GM19035 (cell line): Measurements from ENCODE around the gene GATAD2A.

ENCODE experiments used
- ATAC-seq: cut with Tn5 transposase; IDR thresholded peaks from one replicate; pipeline ENCODE4 v1.9.1; 2021; ENCODE audit not compliant: unreplicated experiment

Gene GATAD2A

DNA sequence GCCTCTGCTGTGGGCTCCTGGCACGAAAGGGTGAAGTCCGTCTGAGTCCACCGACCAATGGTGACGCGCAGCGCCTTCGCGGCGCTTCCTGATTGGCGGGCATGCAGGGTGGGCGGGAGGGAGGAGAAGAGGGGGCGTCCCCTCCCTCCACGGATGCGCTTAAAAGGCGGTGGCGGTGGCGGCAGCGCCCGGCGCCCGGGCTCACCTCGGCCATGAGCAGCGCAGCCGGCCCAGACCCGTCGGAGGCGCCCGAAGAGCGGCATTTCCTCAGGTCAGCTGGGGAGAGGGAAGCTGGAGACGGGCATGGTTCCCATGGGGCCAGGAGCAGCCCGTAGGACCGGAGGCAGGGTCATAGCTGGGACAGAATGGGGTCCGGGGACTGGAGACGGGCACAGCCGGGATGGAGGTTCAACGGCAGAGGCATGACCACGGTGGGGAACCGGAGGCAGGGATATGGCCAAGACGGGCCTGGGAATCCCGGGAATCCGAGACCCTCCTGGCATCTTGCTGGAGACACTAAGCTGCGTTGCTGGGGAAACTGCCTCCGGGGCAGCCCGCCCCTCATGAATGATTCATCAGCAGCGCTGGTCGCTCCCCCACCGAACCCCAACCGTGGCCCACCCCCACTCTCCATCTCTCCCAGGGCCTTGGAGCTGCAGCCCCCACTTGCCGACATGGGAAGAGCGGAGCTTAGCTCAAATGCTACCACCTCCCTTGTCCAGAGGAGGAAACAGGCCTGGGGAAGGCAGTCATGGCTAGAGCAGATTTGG is 123.4 kb downstream of the GATAD2A start, which contains the start of gene YJEFN3:
YJEFN3 (plus strand) TSS at position 191 of the 770 bp plus-strand sequence; CDS start at position 213, 22 bp downstream.
- ATAC-seq = no peak

DNA sequence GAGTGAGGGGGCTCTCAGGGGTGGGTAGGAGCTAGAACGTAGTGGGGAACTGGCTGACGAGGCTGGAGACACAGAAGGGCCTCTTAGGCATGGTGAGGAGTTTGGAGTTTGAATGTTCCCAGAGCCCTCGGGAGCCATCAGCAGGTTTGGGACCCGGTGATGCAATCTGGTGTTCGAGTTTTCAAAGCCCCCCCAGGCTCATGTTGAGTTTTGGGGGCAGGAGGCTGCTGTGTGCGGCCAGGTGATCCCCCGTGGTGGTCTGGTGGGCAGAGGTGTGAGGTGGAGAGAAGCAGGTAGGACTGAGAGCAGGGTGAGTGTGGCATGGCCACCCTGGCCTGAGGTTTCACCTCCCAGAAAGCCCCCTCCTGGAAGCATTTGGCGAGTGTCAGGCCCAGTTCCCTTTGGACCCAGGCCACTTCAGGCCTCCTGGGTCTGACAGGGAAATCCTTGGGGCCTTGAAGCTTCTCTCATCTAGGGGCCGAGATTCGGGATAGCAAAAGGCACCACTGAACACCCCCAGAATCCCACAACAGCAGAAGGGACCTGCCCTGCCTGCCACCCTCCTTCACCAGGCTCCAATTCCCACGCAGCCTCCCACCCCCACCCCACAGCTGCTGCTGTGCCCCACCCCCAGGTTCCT is 124.4 kb downstream of the GATAD2A start:
- ATAC-seq = no peak

DNA sequence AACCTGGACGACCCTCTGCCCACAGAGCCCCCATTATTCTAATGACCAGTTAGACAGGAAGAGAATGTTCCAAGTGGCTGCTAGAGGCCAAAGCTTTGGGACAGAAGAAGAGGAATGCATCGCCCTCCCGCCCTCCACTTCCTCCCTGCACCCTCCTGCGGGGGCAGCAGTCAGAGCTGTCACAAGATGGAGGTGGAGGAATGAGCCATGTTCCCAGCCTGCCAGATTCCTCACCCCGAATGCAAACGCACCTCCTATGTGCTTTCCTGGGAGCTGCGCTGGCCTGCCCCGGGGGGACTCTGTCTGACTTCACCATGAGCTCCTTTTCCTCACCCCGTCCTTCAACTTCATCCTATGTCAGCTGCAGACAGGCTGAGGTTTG is 124.9 kb downstream of the GATAD2A start:
- ATAC-seq = no peak

DNA sequence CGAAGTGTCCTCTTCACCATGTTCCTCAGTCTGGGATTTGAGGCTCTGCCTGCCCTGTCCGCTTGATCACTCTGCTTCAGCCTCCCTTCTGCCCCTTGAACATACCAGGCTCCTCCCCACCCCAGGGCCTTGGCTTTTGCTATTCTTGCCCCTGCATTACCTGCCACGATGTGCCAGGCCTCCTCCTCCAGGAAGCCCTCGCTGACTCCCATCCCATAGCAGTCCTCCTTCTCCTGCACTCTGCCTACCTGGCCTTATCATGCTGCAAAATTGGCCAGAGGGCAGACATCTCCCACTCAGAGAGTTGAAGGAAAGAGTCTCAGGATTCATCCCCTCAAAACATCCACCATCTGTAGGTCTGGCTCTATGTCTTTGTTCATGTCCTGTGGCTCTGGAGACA is 125.4 kb downstream of the GATAD2A start:
- no peak for ATAC-seq

DNA sequence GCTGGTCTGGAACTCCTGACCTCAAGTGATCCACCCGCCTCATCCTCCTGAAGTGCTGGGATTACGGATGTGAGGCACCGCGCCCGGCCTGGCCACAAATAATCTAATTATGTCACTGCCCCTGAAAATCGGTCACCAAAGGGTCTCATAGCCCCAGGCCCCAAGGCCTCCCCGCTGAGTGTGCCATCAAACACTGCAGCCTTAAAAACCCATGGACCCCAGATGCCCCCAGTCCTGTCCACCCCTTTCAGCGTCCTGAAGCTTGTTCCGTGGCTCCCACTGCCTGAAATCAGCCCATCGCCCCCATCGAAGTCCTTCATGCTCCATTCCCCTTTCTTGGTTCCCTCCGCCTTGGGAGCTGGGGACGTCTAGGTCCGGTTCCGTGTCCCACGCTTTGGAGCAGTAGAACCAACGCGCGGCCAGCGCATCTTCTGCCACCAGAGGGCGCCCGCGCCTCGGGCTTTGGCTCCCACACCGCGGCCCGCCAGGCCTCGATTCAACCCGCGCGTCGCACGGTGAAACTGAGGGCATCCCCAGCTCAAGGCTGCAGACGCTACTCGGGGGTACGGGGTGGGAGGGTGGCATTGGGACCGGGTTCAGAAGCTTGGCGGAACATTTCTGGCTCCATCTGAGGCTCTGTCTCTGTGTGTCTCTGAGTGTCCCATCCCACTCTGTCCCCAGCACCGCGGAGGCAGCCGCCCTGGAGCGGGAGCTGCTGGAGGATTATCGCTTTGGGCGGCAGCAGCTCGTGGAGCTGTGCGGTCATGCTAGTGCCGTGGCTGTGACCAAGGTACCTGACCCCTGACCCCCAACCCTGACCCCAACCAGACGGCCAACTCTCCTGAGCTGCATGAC is 126.7 kb downstream of the GATAD2A start:
- ATAC-seq = no peak

DNA sequence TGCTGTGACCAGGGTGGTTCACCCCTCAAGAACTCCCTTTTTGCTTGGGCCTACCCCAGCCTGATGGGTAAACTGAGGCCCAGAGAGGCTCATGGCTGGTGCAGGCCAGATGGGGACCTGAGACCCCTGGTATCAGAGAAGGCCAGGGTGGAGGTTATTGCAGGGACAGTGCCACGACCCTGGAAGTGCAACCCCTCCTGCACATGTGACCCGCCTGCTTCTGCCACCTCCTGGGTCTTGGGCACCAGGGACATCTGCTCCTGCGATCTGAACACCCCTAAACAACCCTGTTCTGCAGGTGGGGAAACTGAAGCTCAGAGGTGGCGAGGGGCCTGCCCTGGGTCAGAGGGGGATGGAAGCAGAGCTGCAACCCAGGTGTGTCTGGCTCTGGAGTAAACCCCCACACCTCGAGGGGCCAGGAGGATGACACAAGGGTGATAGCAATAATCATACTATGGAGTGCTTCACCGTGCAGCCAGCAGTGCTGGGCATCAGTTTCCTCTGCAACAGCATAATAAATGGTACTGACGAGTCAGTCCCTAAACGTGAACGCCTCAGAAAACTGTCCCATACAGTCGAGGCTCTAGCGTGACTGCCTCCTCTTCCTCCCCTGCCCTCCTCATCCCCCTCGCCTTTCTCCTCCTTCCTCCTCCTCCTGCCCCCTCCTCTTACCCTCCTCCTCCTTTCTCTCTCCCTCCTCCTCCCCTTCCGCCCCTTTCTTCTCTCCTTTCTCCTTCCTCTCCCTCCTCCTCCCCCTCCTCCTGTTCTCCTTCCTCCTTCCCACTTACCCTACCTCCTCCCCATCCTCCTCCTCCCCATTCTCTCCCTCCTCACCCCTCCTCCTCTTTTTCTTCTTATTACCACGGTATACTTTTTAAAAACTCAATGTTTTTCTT is 127.6 kb downstream of the GATAD2A start:
- ATAC-seq = no peak

DNA sequence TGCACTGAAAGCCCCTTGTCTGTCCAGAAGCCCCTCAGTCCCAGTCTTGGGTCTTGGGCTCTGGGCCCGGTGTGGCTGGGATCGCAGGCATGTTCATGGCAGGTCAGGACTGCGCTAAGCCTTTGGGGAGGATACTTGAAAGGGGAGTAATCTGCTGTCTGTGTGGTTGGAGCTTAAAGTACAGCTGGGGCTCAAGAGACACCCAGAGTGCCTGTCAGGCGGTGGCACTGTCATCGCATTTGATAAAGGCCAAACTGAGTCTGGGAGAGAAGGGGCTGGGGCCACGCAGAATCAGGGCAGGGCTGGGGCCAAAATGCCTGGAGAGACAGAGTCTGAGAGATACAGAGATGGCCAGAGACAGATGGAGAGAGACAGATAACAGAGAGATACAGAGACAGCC is 128.4 kb downstream of the GATAD2A start:
- no peak for ATAC-seq

DNA sequence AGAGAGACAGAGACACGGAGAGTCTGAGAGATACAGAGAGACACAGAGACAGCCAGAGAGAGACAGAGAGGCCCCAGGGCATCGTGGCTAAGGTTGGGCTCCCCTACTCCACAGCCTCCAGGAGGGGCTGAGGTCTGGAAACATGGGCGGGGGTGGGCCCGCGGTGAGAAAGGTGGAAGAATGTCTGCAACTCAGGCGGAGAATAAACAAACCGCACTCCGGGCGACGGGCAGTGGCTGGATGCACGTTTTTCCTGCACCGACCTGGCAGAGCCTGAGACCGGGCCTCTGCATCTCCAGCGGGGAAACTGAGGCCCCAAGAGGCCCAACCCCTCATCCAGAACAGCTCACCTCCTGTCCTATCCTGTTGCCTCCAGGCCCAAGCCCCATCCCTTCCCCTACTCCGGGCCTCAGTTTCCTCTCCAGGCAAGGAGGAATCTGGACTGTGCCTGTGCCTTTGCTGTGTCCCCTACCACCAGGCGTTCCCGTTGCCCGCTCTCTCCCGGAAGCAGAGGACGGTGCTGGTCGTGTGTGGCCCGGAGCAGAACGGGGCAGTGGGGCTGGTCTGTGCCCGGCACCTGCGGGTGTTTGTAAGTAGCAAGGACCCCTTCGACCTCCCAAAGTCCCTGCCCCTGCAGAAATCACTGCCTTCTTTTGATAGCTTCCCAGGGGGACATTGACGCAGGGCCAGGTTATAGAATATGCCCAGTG is 129.2 kb downstream of the GATAD2A start:
- ATAC-seq = no peak

DNA sequence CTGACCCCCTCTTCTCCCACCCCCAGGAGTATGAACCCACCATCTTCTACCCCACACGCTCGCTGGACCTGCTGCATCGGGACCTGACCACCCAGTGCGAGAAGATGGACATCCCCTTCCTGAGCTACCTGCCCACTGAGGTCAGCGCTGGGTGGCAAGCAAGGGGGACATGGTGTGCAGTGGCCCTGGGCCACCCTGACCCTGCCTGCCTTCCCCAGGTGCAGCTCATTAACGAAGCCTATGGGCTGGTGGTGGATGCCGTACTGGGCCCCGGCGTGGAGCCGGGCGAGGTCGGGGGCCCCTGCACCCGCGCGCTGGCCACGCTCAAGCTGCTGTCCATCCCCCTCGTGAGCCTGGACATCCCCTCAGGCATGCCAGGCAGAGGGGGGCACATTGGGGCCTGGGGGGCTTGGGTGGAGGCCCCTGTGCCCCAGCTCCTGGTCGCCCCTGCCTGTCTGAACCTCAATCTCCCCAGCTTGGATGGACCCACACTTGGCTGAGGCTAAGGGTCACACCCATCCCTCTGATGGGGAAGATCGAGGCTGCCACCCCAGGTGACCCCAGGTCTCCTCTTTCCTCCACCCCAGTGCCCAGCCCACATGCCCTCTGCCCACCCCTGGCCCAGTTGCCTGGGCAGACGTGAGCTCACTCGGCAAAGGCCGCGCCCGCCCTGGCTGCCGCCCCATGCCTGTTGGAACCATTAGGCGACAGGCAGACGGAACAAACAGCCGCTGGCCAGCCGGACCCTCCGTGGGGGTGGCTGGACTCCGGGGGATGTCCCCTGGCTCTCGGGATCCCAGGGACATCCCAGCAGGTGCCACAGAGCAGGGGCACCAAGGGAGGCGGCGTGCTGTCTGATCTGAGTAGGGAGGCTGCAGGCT is 130.1 kb downstream of the GATAD2A start:
- ATAC-seq = no peak

DNA sequence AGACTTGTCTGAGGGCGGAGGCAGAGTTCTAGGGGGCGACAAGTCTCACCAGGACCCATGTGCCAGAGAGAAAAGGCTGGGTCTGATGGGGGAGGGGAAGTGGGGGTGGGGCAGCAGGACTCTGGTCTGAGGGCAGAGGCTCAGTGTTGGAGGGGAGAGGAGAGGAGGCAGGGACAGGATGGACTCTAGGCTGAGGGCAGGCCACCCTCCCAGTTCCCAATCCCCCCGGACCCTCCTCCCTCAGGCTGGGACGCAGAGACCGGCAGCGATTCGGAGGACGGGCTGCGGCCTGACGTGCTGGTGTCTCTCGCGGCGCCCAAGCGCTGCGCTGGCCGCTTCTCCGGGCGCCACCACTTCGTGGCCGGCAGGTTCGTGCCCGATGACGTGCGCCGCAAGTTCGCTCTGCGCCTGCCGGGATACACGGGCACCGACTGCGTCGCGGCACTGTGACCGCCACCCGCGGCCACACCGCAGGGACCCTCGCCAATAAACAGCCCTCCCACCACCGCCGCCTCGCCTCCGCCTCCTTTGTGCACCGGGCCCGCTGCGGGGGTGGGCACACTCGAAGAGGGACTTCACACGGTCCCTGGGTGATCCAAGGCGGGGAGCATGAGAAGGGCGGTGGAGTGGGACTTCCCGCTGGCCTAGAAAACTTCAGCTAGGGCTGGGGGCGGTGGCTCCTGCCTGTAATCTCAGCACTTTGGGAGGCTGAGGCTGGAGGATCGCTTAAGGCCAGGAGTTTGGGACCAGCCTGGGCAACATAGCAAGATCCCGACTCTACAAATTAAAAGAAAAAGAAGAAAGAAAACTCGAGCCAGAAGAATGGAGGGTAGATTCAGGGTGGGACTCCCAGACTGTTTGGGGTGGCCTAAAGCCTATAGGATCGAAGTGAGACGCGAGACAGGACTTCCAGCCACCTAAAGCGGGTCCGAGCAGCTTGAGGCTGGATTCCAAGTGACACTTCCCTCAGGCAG is 131.9 kb downstream of the GATAD2A start:
- no peak for ATAC-seq

DNA sequence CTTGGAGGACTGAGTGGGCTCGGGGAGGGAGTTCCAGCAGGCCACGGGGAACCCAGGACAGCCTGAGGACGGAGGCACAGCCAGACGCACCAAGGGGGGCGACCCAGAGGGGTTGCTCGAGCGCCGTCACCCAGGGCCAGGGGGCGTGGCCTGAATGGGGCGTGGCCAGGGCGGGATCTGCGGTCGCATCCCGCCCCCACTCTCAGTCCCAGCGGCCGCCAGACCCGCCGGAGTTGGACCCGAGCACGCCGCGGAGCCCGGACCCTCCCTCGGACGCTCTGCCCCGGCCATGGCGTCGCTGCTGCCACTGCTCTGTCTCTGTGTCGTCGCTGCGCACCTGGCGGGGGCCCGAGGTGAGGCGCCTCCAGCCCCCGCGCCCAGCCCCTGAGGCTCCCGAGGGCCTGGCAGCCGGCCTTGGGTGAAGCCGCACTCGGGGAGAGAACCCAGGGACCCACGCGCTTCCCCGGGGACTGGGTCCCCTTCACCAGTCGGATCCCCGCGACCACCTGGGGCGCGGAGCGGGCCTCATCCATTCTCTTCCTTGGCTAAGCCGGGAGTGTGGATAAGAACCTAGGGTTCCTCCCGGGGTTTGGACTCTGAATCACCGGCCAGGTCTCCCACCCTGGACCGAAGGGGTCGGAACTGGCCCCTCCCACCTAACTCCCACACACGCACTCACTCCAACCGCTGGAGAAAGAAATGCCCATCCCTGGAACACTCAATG is 132.7 kb downstream of the GATAD2A start, which contains the start of gene CILP2:
CILP2 (plus strand) TSS at position 205 of the 724 bp plus-strand sequence; CDS start at position 290, 85 bp downstream.
- ATAC-seq = no peak

DNA sequence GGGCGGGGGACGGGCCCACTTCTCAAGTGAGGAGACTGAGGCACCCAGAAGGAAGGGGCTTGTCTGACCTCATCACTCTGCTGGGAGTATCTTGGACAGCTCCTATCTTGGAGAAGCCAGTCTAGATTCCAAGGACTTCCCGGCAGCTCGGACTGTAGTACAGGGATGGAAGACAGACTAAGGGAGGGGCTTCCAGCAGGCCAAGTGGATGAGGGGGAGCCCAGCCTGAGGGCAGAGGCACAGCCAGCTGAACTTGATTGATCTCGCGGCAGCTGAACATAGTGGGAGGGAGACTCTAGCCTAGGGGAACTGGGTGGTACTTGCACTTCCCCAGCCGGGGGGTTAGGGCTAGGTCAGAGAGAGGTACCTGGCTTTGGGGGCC is 133.3 kb downstream of the GATAD2A start:
- no peak for ATAC-seq

DNA sequence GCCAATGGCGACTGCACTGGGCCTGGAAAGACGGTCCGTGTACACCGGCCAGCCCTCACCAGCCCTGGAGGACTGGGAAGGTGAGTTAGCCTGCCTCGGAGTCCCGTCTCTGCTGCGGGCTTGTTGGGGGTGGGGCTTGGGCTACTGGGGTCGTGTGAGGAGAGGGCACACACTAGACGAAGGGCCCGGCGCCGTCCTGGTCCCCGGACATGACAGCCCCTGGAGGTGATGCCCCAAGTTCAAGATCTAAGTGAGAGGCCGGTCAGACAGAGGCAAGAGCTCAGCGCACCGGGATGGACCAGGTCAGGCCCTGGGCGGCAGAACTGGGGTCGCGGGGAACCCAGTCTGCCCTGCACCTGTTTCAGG is 134.2 kb downstream of the GATAD2A start:
- ATAC-seq = no peak

DNA sequence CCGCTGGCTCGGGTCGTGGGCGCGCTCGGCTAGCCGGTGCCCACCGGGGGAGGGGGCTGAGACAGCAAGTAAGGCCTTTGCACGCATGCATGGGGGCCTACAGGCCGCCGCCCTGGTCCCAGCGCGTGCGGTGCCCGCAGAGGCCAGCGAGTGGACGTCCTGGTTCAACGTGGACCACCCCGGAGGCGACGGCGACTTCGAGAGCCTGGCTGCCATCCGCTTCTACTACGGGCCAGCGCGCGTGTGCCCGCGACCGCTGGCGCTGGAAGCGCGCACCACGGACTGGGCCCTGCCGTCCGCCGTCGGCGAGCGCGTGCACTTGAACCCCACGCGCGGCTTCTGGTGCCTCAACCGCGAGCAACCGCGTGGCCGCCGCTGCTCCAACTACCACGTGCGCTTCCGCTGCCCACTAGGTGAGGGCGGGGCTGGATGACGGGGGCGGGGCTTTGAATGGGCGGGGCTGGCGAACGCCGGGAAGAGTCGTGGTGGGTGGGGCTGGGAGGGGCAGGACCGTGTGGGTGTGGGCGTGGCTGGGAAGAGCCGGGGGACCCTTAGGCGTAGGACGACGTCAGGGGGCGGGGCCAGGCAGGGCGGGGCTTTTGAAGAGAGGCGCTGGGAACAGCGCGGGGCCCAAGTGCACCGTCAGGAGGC is 134.7 kb downstream of the GATAD2A start:
- ATAC-seq = no peak

DNA sequence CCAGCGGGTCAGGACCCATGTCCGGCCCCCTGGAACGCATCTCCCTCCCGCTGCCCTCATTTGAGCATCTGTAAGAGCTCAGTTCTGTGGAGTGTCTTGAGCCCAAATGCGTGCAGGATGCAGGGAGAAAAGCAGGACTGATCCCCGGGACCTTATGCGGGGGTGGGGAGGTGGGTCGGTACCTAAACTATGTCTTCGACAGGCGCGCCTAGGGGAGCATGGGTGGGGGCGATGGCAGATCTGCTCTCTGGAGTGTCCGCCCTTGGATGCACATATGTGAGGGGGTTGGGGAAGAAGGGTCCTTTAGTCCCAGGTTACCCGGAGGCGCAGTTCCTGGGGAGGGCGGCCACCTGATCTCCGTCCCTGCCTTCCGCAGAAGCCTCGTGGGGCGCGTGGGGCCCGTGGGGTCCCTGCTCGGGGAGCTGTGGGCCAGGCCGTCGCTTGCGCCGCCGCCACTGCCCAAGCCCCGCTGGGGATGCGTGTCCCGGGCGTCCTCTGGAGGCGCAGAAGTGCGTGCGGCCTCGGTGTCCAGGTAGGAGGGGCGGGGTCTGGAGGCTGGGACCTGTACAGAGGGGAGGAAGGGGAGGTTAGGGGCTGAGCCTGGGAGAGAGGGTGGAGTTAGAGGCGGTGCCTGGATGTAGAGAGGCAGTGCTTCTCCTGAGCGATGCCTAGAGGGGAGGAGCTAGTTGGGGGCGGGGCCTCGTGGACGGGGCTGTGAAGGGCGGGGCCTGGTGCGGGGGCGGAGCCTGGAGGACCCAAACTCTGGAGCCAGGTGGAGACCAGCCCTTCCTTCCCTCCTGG is 135.4 kb downstream of the GATAD2A start:
- ATAC-seq = no peak

DNA sequence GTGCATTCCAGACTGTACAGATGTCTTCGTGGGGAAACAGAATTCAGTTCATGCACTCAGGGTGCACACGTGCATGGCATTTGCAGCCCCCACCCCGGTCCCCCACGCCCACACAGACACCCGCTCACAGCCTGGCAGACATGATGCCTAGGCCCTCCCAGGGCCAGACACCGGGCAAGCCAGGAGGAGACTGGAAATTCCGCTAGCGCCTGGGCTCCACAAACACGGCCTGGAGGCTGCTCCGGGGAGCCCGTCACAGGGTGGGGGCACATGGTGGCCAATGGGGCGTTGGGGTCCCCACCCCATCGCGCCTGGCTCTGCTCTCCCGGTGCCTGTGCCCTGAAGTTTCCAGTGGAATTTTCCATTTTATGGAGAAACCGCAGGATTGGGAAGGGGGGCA is 136.1 kb downstream of the GATAD2A start:
- ATAC-seq = no peak
